Hematopoietic multipotent progenitor cell treated with erythropoietin and hydrocortisone succinate and interleukin-3 and kit ligand, for 6 days (in vitro differentiated cells): ENCODE measurements around the gene ZNF732.
"Not testable (repeated sequence)": the region's sequence is repeated elsewhere in the genome, so short reads cannot be mapped to it uniquely, and the experiment has no call there.

Experiments used
- DNase-seq: peaks from one replicate; pipeline ENCODE4 v3.0.0-alpha.2; 2015

The ZNF732 gene

GRCh38 chr4:304969-305680 is at the start of gene ZNF732:
Gene ZNF732, minus strand, starts transcription at chr4:305474. Its CDS starts 164 bp downstream, at chr4:305310.
- DNase-seq = no peak

- no peak for DNase-seq
These were observed 34.7 kb upstream of the ZNF732 start for GRCh38 chr4:340011-340410.

- DNase-seq = peak; percentile 30
These were observed 33.5 kb upstream of the ZNF732 start for GRCh38 chr4:338759-339097.

DNA sequence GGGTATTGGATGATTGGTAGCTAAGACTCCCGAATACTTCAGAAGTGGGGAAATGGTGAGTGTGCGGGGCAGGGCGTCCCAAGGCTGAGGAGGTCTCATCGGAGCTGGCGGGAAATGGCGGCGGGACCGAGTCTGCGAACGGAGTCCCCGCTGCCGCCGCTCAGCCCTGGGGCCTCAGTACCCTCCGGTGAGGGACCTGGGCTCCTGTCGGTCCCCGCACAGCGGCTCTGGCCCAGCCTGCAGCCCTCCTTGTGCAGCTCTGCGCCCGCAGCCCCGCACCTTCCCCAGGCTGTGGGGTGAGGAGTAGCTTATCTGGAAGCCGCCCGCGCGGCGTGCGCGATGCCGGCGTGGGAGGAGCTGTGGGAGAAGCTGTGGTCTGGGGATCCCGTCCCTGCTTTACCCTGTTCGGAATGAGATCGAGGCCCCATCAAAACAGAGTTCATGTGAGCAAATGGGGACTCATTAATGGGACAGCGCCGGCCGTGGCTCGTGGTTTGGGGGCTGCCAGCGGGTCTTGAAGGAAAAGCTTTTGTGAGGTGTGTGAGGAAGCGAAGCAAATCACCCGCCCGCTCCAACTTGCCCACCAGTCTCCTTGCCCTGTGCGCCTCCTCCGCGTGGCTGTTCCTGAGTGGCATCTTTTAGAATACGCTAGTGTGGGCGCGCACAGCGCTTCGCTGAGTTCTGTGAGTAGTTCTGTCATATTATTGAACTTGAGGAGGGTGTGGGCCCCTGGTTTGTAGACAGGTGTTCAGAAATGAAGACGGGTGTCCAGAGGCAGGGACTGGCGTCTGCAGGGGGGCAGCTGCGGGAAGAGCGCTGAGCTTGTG is 32.9 kb upstream of the ZNF732 start:
- peak; percentile 68 for DNase-seq

- DNase-seq = peak; percentile 98
These were observed 32.1 kb upstream of the ZNF732 start, which contains the start of gene ZNF141 for GRCh38 chr4:337143-337931. Gene ZNF141, plus strand, starts transcription at chr4:337814. Its CDS starts 170 bp downstream, at chr4:337984.

DNA sequence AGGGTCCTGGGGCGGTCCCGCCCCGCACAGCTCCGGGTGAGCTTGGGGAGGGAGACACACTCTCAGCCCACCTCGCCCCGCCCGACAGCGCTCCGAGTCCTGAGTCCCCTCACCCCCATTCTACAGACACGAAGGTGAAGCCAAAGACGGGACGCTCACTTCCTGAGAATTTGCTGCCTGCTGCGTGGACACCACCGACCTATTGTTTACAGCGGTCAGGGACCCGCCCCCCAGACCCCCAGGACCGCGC is 31.5 kb upstream of the ZNF732 start:
- peak; percentile 24 for DNase-seq

DNA sequence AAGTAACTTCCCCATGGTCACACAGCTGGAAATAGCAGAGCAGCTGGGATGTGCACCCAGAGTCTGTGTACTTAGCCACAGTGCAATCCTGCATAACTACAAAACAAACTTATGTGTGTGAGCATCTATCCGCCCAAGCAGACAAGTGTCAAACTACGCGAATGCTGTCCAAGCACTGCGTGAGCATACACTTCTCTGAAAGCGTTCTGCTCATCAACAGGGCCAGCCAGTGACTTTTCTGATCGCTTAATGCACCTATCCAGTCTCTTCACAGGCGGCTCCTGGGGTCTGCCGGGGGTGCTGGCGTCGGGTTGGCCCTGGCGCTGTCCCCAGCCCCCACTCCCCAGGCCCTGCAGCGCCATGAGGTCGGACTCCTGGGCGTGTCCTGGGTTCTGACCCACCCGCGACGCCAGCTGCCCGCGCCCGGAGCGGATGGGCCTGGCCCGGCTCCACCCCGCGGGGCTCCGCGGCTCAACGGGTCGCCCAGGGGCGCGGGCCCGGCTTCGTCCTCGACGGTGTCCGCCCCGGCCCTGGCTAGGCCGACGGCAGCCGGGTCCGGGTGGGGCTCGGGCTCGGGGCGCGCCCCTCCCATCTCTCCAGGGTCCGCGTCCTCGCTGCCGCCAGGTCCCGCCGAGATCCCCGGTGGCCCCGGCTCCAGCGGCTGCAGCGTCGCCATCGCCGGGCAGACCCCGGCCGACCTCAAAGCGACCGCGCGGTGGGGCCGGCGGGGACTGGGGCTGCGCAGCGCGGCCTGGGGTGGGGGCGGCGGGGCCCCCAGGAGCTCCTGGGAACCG is 31.0 kb upstream of the ZNF732 start:
- DNase-seq = peak; percentile 16

GRCh38 chr4:335515-335914 is 30.2 kb upstream of the ZNF732 start:
- no peak for DNase-seq

- no peak for DNase-seq
These were observed 23.5 kb upstream of the ZNF732 start for GRCh38 chr4:328729-329128.

DNA sequence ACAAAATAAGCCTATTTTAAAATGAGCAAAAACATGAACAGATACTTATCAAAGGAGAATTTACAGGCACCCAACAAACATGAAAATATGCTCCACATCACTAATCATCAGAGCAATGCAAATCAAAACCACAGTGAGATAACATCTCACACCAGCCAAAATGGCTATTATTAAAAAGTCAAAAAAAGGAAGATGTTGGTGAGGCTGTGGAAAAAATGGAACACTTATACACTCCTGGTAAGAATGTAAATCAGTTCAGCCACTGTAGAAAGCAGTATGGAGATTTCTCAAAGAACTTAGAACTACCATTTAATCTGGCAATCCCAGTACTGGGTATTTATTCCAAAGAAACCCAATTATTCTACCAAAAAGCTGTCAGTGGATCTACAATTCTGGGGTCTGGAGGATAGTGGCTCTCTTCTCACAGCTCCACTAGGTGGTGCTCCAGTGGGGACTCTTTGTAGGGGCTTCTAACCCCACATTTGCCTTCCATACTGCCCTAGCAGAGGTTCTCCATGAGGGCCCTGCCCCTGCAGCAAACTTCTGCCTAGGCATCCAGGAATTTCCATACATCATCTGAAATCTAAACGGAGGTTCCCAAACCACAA is 9.1 kb upstream of the ZNF732 start:
- DNase-seq = no peak

DNA sequence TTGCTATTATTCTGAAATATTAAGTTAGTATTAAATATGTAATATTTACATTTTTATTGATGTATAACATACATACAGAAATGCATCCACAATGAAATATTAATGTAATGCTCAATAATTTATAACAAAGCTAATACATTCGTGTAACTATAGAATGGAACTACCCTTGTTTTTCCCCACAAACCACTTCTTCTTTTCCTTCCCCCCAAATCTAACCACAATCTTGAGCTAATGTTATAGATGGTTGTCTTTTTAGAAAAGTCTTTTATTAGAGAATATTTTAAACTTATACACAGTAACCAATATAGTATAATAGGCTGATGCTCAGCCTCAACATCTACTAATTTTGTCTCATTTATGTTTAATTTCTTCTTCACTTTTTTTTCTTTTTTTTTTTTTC is 4.5 kb upstream of the ZNF732 start:
- DNase-seq = no peak

- DNase-seq = peak; percentile 35
These were observed 1.3 kb upstream of the ZNF732 start for GRCh38 chr4:306551-306961.

GRCh38 chr4:304516-304915 is 758 bp downstream of the ZNF732 start:
- not testable (repeated sequence) for DNase-seq

DNA sequence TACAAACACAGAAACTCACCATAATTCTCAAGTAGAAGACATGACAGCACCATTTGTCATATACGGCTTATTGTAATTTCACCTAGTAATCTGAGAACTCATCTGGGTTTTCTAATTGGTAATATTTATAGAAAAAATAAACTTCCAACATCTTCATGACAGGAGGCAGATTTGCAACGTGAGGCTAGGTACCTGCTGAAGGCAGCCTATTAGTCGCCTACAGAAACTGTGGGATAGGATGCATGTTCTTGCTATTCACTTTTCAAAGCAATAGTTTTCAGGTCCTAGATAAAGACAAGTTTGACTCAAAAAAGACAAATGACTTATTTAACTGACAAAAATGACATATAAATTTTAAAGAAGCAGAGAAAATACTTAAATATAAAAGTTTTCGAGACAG is 2.9 kb downstream of the ZNF732 start:
- DNase-seq = no peak

GRCh38 chr4:294732-295131 is 10.5 kb downstream of the ZNF732 start:
- no peak for DNase-seq

DNA sequence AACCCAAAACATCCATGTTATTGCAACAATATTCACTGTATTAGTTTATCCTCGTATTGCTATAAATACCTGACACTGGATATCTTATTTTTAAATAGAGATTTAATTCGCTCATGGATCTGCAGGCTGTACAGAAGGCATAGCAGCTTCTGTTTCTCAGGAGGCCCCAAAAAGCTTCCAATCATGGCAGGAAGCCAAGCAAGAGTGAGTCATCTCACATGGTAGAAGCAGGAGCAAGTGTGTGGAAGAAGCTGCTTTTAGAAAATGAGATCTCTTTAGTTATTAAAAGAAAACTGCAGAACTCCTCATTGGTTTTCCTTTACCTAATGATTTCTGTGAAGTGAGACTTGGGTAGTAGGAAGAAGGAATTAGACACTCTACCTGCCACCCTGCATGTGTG is 16.4 kb downstream of the ZNF732 start:
- no peak for DNase-seq

GRCh38 chr4:273309-274017 is 31.8 kb downstream of the ZNF732 start:
- no peak for DNase-seq

DNA sequence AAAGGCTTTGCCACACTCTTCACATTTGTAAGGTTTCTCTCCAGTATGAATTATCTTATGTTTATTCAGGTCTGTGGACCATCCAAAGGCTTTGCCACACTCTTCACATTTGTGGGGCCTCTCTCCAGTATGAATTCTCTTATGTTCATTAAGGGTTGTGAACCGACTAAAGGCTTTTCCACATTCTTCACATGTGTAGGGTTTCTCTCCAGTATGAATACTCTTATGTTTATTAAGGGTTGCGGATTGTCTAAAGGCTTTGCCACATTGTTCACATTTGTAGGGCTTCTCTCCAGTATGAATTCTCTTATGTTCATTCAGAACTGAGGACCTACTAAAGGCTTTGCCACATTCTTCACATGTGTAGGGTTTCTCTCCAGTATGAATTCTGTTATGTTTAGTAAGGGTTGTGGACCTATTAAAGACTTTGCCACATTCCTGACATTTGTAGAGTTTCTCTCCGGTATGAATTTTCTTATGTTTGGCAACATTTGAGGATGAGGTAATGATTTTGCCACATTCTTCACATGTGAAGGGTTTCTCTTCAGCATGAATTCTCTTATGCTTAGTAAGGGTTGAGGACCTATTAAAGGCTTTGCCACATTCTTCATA is 33.7 kb downstream of the ZNF732 start:
- no peak for DNase-seq

GRCh38 chr4:259240-259639 is 46.0 kb downstream of the ZNF732 start:
- DNase-seq = not testable (repeated sequence)

GRCh38 chr4:256492-256891 is 48.8 kb downstream of the ZNF732 start:
- no peak for DNase-seq
